GM04504 (cell line): ENCODE measurements around the gene NEURL2.
A peak's percentile ranks its signal among the peaks of the same experiment; 100 is the strongest.

Experiments used
- DNase-seq: peaks from one replicate; pipeline ENCODE4 v3.0.0-alpha.2; 2012; ENCODE audit warnings: low read depth

The NEURL2 gene

DNA sequence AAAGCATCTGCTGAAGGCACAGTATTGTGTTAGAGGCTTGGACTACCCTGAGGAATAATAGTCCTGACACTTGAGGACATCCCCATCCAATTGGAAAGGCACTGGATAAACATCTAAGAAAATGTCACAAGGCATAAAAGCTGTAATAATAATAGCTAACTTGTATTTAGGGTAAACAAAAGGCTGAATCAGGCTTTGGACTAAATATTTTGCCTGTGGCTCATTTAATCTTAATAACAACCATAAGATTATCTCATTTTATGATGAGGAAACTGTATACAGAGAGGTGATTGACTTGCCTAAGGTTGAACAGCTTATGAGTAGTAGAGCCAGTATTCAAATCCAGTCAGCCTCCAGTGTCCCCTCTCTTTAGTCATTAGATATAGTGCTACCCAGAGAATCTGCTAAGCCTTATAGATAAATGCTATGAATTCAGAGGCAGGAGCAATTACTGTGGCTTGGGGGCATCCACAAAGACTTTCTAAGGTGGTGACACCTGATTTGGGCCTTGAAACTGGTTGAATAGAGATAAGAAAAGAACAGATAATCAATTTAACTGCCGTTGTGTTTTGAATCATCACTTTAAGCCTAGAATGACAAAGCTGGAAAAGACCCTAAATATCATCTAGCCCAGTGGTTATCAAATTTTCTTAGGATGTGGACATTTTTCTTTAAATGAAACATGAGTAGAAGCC, 17.5 kb downstream of the NEURL2 start:
- no peak for DNase-seq

DNA sequence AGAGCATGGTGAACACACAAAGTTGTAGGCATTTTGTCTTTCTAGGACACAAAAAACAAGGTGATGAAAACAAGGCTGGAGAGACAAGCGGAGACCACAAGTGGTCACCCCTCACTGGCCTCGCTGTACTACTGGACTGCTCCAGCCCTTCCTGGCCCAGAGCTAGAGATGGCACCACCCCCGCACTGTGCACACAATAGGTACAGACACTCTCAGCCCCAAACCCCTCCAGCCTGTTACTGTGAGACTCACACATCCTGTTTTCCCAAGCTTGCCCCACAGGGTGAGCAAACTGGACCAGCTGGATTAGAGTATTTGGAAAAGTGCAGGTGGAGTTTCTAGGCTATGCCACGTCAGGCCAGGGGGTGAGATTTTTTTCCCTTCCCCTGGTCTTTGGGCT, 18.4 kb downstream of the NEURL2 start:
- DNase-seq: no peak

- no peak for DNase-seq
Measured at GRCh38 chr20:45867819-45868176, 23.2 kb downstream of the NEURL2 start.

- DNase-seq: no peak
Measured at GRCh38 chr20:45867136-45867818, 23.7 kb downstream of the NEURL2 start.

DNA sequence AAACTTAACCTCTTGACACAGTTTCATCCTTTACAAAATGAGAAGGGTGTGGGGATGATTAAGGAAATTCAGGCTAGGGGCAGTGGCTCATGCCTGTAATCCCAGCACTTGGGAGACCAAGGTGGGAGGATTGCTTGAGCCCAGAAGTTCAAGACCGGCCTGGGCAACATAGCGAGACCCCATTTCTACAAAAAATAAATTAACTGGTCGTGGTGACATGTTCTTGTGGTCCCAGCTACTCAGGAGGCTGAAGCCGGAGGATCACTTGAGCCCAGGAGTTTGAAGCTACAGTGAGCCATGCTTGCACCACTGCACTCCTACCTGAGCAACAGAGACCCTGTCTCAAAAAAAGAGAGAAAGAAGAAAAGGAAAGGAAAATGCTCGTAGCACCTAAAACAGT, 24.6 kb downstream of the NEURL2 start:
- no peak for DNase-seq

DNA sequence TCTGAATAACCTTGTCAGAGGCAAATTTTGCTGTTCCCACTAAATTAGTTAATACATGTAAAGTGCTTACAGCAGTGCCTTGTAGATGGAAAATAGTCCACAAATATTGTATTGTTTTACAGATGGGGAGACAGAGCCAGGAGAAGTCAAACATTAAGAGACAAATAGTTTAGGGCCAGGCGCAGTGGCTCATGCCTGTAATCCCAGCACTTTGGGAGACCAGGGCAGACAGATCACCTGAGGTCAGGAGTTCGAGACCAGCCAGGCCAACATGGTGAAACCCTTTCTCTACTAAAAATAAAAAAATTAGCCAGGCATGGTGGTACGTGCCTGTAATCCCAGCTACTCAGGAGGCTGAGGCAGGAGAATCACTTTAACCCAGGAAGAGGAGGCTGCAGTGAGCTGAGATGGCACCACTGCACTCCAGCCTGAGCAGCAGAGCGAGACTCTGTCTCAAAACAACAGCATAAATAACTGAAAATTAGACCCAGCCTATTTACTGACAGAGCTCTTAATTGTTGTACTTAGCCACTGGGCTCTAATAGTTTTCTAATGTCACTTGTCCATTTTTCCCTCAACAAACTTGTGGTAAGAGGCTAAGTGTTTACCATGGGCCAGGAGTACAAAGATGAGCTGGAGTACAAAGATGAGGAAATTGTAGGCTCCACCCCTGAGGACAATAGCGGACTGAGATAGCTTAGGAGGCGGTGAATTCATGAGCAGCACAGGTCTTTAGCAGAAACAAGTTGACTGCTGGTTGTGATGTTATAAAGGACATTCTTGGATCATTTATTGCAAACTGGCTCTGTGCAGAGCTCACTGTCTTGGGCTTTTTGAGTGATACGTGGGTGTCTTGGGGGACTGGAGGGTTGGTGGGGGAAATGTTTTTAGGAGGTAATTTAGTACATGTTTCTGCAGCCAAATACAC, 27.2 kb downstream of the NEURL2 start:
- DNase-seq: no peak

DNA sequence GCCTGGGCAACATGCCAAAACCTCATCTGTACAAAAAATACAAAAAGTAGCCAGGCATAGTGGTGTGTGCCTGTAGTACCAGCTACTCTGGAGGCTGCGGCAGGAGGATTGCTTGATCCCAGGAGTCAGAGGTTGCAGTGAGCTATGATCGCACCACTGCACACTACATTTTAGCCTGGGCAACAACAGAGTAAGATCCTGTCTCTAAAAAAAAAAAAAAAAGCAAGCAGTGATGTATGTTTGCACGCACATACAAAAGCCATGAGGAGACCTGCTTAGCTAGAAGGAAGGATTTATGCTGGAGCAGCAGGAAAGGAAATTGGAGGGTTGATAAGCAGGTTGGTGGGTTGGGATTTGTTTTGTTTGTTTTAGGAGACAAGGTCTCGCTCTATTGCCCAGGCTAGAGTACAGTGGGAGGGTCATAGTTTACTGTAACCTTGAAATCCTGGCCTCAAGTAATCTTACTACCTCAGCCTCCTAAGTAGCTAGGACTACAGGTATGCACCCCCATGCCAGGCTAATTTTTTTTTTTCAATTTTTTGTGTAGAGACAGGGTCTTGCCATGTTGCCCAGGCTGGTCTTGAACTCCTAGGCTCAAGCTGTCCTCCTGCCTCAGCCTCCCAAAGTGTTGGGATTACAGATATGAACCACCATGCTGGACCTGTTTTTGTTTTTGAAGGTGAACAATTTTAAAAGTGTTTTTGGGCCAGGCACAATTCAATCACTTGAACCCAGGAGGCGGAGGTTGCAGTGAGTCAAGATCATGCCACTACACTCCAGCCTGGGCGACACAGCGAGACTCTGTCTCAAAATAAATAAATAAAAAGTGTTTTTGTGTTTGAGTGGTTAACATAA, 29.6 kb downstream of the NEURL2 start:
- DNase-seq: no peak

- DNase-seq: no peak
Measured at GRCh38 chr20:45860560-45861220, 30.3 kb downstream of the NEURL2 start.

DNA sequence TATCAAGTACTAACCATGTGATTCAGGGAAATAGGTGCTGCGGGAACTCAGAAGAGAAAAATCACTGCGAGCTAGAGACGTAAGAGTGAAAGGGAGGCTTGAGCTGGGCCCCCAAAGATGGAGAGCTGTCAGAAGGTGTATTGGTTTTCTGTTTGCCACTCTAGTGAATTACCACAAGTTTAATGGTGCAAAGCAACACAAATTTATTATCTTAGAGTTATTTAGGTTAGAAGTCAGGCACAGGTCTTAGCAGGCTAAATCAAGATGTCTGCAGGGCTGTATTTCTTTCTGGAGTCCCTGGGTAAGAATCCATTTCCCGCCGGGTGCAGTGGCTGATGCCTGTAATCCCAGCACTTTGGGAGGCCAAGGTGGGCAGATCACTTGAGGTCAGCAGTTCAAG, 31.1 kb downstream of the NEURL2 start:
- DNase-seq: no peak

GRCh38 chr20:45857882-45858216, 33.2 kb downstream of the NEURL2 start:
- no peak for DNase-seq

- peak; percentile 100 for DNase-seq
Measured at GRCh38 chr20:45857114-45857881, 33.7 kb downstream of the NEURL2 start, which contains the start of the genes ACOT8 and ZSWIM3. Gene ACOT8, minus strand, starts transcription at chr20:45857392. Its CDS starts 77 bp downstream, at chr20:45857315. Gene ZSWIM3, plus strand, starts transcription at chr20:45857614. Its CDS starts 212 bp downstream, at chr20:45857826.

DNA sequence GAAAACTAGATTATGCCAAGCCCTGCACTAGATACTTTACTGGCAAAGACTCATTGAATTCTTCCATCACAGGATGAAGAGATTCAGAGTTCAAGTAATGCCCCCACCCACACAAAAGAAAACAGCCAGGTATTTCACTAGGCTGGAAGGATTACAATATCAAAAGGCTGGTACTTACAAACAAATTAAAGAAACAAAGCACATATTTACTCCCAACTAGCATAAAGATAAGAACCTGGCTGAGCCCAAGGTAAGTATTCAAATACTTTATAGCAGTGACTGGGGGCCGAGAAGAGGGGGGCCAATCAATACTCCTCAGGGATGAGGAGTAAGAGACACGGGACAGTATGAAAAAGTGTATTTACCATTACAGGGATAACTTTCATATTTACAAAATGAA, 37.5 kb downstream of the NEURL2 start:
- DNase-seq: no peak

- DNase-seq: no peak
Measured at GRCh38 chr20:45852326-45852725, 38.7 kb downstream of the NEURL2 start.

GRCh38 chr20:45851501-45851900, 39.5 kb downstream of the NEURL2 start:
- no peak for DNase-seq

DNA sequence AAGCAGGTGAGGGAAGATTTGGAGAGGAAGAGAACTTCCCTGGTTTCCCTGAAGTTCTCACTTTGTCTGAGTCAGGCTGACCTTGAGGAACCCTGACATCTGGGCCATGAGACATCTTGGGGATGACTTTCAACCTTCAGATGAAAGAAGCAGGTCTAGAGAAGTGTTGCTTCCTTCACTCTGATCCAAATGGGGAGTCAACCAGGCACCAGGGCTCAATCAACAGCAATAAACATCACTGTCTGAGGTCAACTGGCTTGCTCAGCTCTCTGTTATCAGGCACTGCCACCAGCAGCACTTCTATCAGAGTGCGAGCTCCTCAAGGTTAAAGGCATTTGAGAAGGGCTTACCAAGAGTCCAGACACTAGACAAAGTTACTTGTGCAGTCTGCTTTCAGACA, 40.1 kb downstream of the NEURL2 start:
- no peak for DNase-seq

DNA sequence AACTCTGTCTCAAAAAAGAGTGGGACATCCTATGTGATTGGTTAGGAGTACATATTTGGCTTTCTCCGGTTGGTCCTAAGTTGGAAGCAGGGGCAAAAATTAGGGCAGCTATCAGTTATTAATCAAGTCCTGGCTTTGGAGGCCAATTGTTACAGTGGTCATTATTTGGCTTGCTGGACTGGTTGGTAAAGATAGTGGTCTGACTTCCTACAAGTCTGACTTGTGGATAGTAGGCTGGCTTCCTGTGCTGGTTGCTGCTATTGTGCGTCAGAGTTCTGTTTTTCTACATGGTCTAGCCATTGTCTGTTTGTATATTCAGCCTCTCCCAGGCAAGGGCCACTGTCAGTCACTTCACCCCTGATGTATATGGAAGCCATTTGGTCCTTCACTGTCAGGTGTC, 40.8 kb downstream of the NEURL2 start:
- no peak for DNase-seq

DNA sequence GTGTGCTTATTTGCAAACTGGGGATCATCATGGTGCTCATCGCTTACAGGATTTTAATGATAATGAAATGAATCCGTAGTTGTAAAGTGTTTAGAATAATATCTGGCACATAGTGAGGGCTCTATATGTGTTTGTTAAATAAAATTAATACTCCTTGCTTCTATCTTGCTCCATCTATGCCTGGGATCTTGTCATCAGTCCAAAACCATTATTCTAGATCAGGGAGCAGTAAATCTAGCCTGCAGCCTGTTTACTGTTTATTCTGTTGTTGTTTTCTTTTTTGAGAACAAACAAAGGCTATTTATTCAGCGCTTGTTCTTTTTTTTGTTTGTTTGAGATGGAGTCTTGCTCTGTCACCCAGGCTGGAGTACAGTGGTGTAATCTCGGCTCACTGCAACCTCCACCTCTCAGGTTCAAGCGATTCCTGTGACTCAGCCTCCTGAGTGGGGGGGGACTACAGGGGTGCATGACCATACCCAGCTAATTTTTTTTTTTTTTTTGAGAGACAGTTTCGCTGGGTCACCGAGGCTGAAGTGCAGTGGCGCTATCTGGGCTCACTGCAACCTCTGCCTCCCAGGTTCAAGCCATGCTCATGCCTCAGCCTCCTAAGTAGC, 41.9 kb downstream of the NEURL2 start:
- no peak for DNase-seq

DNA sequence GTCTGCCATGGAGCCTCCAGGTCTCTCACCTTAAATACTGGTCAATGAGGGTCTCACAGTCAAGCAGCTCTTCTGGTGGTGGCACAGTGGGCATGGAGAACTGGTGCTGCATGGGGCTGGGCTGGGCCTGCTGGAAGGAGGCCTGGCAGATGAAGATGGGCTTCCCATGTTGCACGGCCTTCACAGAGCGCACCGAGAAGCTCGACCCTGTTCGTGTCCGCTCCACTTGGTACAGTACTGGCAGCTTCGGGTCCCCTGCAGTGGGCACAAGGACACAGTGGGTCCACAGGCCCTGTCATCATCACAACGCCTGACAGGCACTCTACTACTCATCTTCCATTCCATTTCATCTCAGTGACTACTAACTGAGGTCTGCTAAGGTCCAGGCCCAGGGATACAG, 42.6 kb downstream of the NEURL2 start:
- no peak for DNase-seq

- no peak for DNase-seq
Measured at GRCh38 chr20:45845452-45845851, 45.6 kb downstream of the NEURL2 start.

- DNase-seq: no peak
Measured at GRCh38 chr20:45843506-45843905, 47.5 kb downstream of the NEURL2 start.
